Stimulated activated CD8-positive, alpha-beta memory T cell treated with anti-CD3 and anti-CD28 coated beads, Interleukin-12 subunit alpha, Interleukin-12 subunit beta, amount 100 ng/mL, for 24 hours (primary cell): Measurements from ENCODE around the gene SELENOF.
"Not testable (repeated sequence)": the region's sequence is repeated elsewhere in the genome, so short reads cannot be mapped to it uniquely, and the experiment has no call there.

Source experiments
- DNase-seq: peaks from one replicate; pipeline ENCODE4 v3.0.0-alpha.2; 2020; ENCODE audit errors: extremely low read depth

Gene SELENOF

GRCh38 chr1:86858524-86859261 lies 55.2 kb downstream of the SELENOF start:
- DNase-seq: no peak

GRCh38 chr1:86856196-86856595 lies 57.7 kb downstream of the SELENOF start:
- DNase-seq: no peak

GRCh38 chr1:86854352-86854751 lies 59.6 kb downstream of the SELENOF start:
- no peak for DNase-seq

- no peak for DNase-seq
Measured at GRCh38 chr1:86852782-86853408, 61.0 kb downstream of the SELENOF start.

GRCh38 chr1:86852289-86852688 lies 61.6 kb downstream of the SELENOF start:
- no peak for DNase-seq

GRCh38 chr1:86849756-86850155 lies 64.2 kb downstream of the SELENOF start:
- no peak for DNase-seq

- no peak for DNase-seq
Measured at GRCh38 chr1:86848654-86849053, 65.3 kb downstream of the SELENOF start.

GRCh38 chr1:86846164-86846647 lies 67.7 kb downstream of the SELENOF start:
- no peak for DNase-seq

GRCh38 chr1:86845514-86845913 lies 68.4 kb downstream of the SELENOF start:
- no peak for DNase-seq

- no peak for DNase-seq
Measured at GRCh38 chr1:86841116-86841515, 72.8 kb downstream of the SELENOF start.

GRCh38 chr1:86833461-86834215 lies 80.3 kb downstream of the SELENOF start:
- no peak for DNase-seq

GRCh38 chr1:86832433-86832832 lies 81.5 kb downstream of the SELENOF start:
- no peak for DNase-seq

- no peak for DNase-seq
Measured at GRCh38 chr1:86829321-86829720, 84.6 kb downstream of the SELENOF start.

GRCh38 chr1:86828024-86828423 lies 85.9 kb downstream of the SELENOF start:
- no peak for DNase-seq

GRCh38 chr1:86826856-86827255 lies 87.1 kb downstream of the SELENOF start:
- DNase-seq: no peak

- DNase-seq: no peak
Measured at GRCh38 chr1:86825319-86825718, 88.6 kb downstream of the SELENOF start.

GRCh38 chr1:86823821-86824500 lies 90.0 kb downstream of the SELENOF start:
- no peak for DNase-seq

GRCh38 chr1:86823386-86823785 lies 90.5 kb downstream of the SELENOF start:
- DNase-seq: no peak

- DNase-seq: no peak
Measured at GRCh38 chr1:86822459-86822858, 91.5 kb downstream of the SELENOF start.

- no peak for DNase-seq
Measured at GRCh38 chr1:86821956-86822355, 92.0 kb downstream of the SELENOF start.

GRCh38 chr1:86819970-86820369 lies 94.0 kb downstream of the SELENOF start:
- not testable (repeated sequence) for DNase-seq

- not testable (repeated sequence) for DNase-seq
Measured at GRCh38 chr1:86817246-86817826, 96.6 kb downstream of the SELENOF start.
